Lower leg skin (tissue), 3 donors: ENCODE results near the gene PTGER1.
"Not testable (repeated sequence)": the region's sequence is repeated elsewhere in the genome, so short reads cannot be mapped to it uniquely, and the experiment has no call there.

Experiments used
- POLR2A ChIP-seq, 2 donors: fragments of 450-650 bp; IDR thresholded peaks; one replicate each; pipeline ENCODE4 v1.6.1; 2016 to 2017; ENCODE audit warnings: antibody characterized with exemption in 2 of 2, mild to moderate bottlenecking in 1 of 2, moderate library complexity in 1 of 2
- TF ChIP-seq, protein P1 (sequence below), 3 donors: fragments of 450-650 bp; IDR thresholded peaks; one replicate each; pipeline ENCODE4 v1.5.1; 2016; ENCODE audit warnings: antibody characterized with exemption in 3 of 3, mild to moderate bottlenecking in 3 of 3, moderate library complexity in 2 of 3

DNA sequence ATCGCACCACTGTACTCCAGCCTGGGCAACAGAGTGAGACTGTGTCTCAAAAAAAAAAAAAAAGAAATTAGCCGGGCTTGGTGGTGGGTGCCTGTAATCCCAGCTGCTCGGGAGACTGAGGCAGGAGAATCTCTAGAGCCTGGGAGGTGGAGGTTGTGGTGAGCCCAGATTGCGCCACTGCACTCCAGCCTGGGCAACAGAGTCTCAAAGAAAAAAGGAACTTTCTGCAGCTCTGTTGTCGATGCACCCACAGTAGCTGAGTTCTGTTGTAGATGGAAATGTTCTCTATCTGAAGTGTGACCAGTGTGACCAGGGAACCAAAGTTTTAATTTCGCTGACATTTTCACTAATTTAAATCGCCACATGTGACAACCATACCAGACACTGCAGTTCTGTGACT lies 12.8 kb downstream of the PTGER1 start:
- TF ChIP-seq, protein P1, sequence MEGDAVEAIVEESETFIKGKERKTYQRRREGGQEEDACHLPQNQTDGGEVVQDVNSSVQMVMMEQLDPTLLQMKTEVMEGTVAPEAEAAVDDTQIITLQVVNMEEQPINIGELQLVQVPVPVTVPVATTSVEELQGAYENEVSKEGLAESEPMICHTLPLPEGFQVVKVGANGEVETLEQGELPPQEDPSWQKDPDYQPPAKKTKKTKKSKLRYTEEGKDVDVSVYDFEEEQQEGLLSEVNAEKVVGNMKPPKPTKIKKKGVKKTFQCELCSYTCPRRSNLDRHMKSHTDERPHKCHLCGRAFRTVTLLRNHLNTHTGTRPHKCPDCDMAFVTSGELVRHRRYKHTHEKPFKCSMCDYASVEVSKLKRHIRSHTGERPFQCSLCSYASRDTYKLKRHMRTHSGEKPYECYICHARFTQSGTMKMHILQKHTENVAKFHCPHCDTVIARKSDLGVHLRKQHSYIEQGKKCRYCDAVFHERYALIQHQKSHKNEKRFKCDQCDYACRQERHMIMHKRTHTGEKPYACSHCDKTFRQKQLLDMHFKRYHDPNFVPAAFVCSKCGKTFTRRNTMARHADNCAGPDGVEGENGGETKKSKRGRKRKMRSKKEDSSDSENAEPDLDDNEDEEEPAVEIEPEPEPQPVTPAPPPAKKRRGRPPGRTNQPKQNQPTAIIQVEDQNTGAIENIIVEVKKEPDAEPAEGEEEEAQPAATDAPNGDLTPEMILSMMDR (IDR thresholded peaks at IDR 0.05): not testable (repeated sequence)
- TF ChIP-seq POLR2A (IDR thresholded peaks at IDR 0.05): not testable (repeated sequence)
